Measurements from ENCODE around the gene IPO7. TPM values are rescaled to one million over a fixed set of nuclear protein-coding genes. Genes with fewer than 3 reads are reported as not detected.

Gene IPO7
- polyA plus RNA-seq, 1 of the 3 experiments (the other 2 are of a cell fraction), result 25.4 TPM

GRCh38 chr11:9380773-9381172 is 3.7 kb upstream of the IPO7 start:
- ChIA-PET CTCF (interaction anchor here (1.0 to 1.3 kb wide), 2 partner anchors 9 to 21 kb away, joined by 3 to 4 read pairs; no protein-coding TSS in a partner anchor), POLR2A (interaction anchor here (1.3 kb wide), 1 partner anchor 66 kb away, joined by 5 read pairs; the partner anchor contains the start of gene TMEM41B)
- TF ChIP-seq EZH2phosphoT487 (IDR thresholded peaks at IDR 0.05; ENCODE audit: borderline replicate concordance, low read depth) (no peak), CHD2 (IDR thresholded peaks at IDR 0.05; ENCODE audit: low read length, partially characterized antibody) (no peak), TCF12 (IDR thresholded peaks at IDR 0.05) (no peak), ZBTB33 (IDR thresholded peaks at IDR 0.05; ENCODE audit: borderline replicate concordance, low read depth) (no peak), USF2 (IDR thresholded peaks at IDR 0.05; ENCODE audit: borderline replicate concordance, low read depth, low read length) (no peak), CTCF (IDR thresholded peaks at IDR 0.05) (no peak), SIN3A (IDR thresholded peaks at IDR 0.05; ENCODE audit: borderline replicate concordance, low read depth, low read length) (no peak), RFX5 (IDR thresholded peaks at IDR 0.05; ENCODE audit: low read length) (no peak)

GRCh38 chr11:9385327-9385899 is 961 bp downstream of the IPO7 start:
- Histone ChIP-seq H3K9me3 (no peaks in the 10 kb centered on the region), H3K79me2 (ENCODE audit: insufficient read depth) (peaks cover 60% of the 10 kb centered on the region), H3K4me1 (ENCODE audit: control insufficient read depth in 1 of 2, insufficient read depth in 2 of 2, low read depth in 1 of 2, low read length in 1 of 2) (peaks cover 0 to 4% of the 10 kb centered on the region in 2 experiments; a peak in 1 of 4 replicates), H2AFZ (ENCODE audit: low read depth) (no peak overlapping the region), H3K27ac (ENCODE audit: low read depth in 2 of 2, low read length in 1 of 2) (peak overlapping the region; percentile 88 to 97), H3K4me2 (peak overlapping the region; percentile 93), H3K9ac (peak overlapping the region; percentile 99), H3K36me3 (replicated peaks in 1 of 2; ENCODE audit: control insufficient read depth in 1 of 2, insufficient read depth in 2 of 2, low read length in 1 of 2) (peaks cover 4 to 21% of the 10 kb centered on the region in 2 experiments), H3F3A (replicated peaks; ENCODE audit: insufficient read depth) (peaks cover 22% of the 10 kb centered on the region), H3K27me3 (ENCODE audit: insufficient read depth) (no peaks in the 10 kb centered on the region), H4K20me1 (ENCODE audit: insufficient read depth) (peaks cover 50% of the 10 kb centered on the region), H3K9me2 (no peaks in the 10 kb centered on the region), H3K4me3 (ENCODE audit: low read depth in 2 of 2, low read length in 1 of 2) (peak overlapping the region; percentile 77 to 79)
- no peak for TF ChIP-seq NFIC (IDR thresholded peaks at IDR 0.05; ENCODE audit: borderline replicate concordance)
- peak; percentile 4; the same call in 1 of the 2 replicates for TF ChIP-seq CTCF (IDR thresholded peaks at IDR 0.05)
- TF ChIP-seq SIN3A (IDR thresholded peaks at IDR 0.05; ENCODE audit: borderline replicate concordance, low read depth, low read length), result no peak
- 3% methylated on average over 10 of the region's 10 CpGs for WGBS (ENCODE audit: low lambda C conversion rate)
- CTCF ChIA-PET, result interaction anchor here (0.7 to 1.9 kb wide), 17 partner anchors 9 to 292 kb away, joined by 3 to 7 read pairs (median 3); no protein-coding TSS in a partner anchor
- DNase-seq, result no peak
- POLR2A ChIA-PET, result interaction anchor here (0.7 to 3.0 kb wide), 6 partner anchors 21 to 191 kb away, joined by 3 to 27 read pairs (median 6); partner anchors contain the start of genes TMEM41B and ZNF143

More at GRCh38 chr11:9380773-9381172, 3.7 kb upstream of the IPO7 start:
- no peak for DNase-seq
- H3K27ac ChIP-seq (ENCODE audit: low read depth in 2 of 2, low read length in 1 of 2), result no peak overlapping the region
- peak overlapping the region; percentile 54; the same call in 1 of the 2 replicates for H2AFZ ChIP-seq (ENCODE audit: low read depth)
- no peak overlapping the region for H3K4me2 ChIP-seq
- no peak overlapping the region for H3K4me3 ChIP-seq (ENCODE audit: low read depth in 2 of 2, low read length in 1 of 2)
- H3K9me2 ChIP-seq, result no peaks in the 10 kb centered on the region
- H3K4me1 ChIP-seq (ENCODE audit: control insufficient read depth in 1 of 2, insufficient read depth in 2 of 2, low read depth in 1 of 2, low read length in 1 of 2), result no peaks in the 10 kb centered on the region; a peak in 1 of 4 replicates
- 76% methylated on average over 2 of the region's 2 CpGs for WGBS (ENCODE audit: low lambda C conversion rate)
- peaks cover 14% of the 10 kb centered on the region for H3K79me2 ChIP-seq (ENCODE audit: insufficient read depth)
- no peaks in the 10 kb centered on the region for H3K9me3 ChIP-seq
- peaks cover 8% of the 10 kb centered on the region for H4K20me1 ChIP-seq (ENCODE audit: insufficient read depth)
- peaks cover 0 to 2% of the 10 kb centered on the region in 2 experiments for H3K36me3 ChIP-seq (replicated peaks in 1 of 2; ENCODE audit: control insufficient read depth in 1 of 2, insufficient read depth in 2 of 2, low read length in 1 of 2)
- no peak overlapping the region for H3K9ac ChIP-seq
- peaks cover 13% of the 10 kb centered on the region for H3F3A ChIP-seq (replicated peaks; ENCODE audit: insufficient read depth)
- no peaks in the 10 kb centered on the region for H3K27me3 ChIP-seq (ENCODE audit: insufficient read depth)

All from SK-N-SH (cell line).